ENCODE measurements around the gene C1orf21.

C1orf21 gene

GRCh38 chr1:184456189-184456588 is 69.4 kb downstream of the C1orf21 start:
- TF ChIP-seq CTCF (IDR thresholded peaks at IDR 0.05), result no peak

- no peak for TF ChIP-seq CTCF (IDR thresholded peaks at IDR 0.05)
These were observed 70.7 kb downstream of the C1orf21 start for GRCh38 chr1:184457500-184457899.

GRCh38 chr1:184461321-184461720 is 74.5 kb downstream of the C1orf21 start:
- no peak for TF ChIP-seq CTCF (IDR thresholded peaks at IDR 0.05)

- TF ChIP-seq CTCF (IDR thresholded peaks at IDR 0.05), result no peak
These were observed 75.3 kb downstream of the C1orf21 start for GRCh38 chr1:184462155-184462554.

- no peak for TF ChIP-seq CTCF (IDR thresholded peaks at IDR 0.05)
These were observed 76.2 kb downstream of the C1orf21 start for GRCh38 chr1:184462990-184463389.

- no peak for TF ChIP-seq CTCF (IDR thresholded peaks at IDR 0.05)
These were observed 76.9 kb downstream of the C1orf21 start for GRCh38 chr1:184463680-184464079.

GRCh38 chr1:184464757-184465156 is 77.9 kb downstream of the C1orf21 start:
- no peak for TF ChIP-seq CTCF (IDR thresholded peaks at IDR 0.05)

GRCh38 chr1:184465489-184466146 is 78.8 kb downstream of the C1orf21 start:
- TF ChIP-seq CTCF (IDR thresholded peaks at IDR 0.05), result no peak
